ENCODE data around the gene KIAA1671.
A peak's percentile ranks its signal among the peaks of the same experiment; 100 is the strongest.
"Not testable (repeated sequence)": the region's sequence is repeated elsewhere in the genome, so short reads cannot be mapped to it uniquely, and the experiment has no call there.

Gene KIAA1671

GRCh38 chr22:25177226-25177625 is 224.7 kb downstream of the KIAA1671 start:
- no peak for DNase-seq

DNA sequence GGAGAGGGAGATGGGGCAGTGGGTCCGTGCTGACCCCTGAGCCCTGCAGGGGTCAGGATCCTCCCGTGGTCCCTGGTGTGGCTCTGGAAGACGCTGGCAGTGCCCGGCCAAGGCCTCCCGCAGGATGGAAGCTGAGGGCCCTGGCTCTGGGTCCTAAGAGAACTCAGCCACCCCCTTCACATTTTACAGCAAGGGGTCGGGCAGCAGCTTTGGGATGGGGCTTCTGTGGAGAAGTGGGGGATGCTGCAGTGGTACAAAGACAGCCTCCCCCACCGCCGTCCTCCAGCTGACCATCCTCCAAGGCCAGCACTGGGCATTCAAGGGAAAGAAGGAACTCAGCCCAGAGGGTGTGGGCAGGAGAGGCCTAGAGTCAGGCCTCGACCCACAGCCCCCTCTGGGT is 225.4 kb downstream of the KIAA1671 start:
- no peak for DNase-seq

DNA sequence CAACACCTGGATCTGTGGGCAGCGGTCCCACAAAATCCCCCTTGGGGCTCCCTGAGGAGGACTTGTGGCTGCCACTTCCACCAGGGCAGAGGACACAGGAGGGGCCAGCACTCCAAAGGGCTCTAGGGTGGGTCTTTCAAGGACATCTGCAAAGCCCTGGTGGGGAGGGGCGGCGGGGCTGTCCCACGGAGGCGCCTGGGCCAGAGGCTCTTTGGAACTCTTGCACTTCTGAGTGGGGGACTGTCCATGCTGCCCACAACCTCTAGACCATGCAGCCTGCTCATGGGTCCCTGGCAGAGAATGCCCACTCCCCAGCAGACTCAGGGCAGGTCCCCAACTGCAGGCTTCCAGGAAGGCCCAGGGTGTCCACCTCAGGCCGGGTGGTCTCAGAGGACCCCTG is 225.8 kb downstream of the KIAA1671 start:
- DNase-seq, result peak in 1 of 2 donors; percentile 3

DNA sequence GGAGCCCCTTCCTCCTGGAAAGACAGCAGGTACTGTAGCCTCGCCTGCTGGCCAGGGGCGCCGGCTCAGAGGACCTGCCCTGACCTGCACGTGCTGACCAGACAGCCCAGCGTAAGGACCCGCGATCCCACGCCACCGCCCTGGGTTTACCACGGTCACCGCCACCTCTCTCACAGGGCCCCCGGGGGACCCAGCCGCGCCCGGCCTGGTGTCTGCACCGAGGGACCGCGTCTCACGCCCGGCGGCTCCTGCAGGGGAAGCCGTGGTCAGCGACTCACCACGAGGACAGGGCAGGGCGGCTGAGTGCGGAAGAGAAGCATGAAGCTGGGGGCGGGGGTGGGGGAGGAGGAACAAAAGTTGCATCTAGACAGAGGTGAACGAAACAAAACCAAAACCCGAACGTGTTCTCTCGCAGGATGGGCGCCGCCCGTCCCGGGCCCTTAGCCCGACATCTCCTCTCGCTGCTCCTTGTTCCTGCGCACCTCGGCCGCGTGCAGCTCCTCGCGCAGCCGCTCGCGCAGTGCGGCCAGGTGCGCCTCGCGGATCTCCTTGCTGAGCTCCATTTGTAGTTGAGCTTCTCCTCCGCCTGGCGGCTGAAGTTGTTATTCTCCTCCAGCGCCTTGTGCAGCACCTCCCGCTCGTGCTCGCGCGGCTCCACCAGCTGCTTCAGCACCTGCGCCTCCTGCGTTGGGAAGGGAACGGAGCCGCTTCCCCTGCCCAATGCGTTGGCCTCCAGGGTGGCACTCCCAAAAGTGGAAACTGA is 226.5 kb downstream of the KIAA1671 start:
- not testable (repeated sequence) for DNase-seq

- DNase-seq, result no peak
Measured at GRCh38 chr22:25182131-25183110, 229.9 kb downstream of the KIAA1671 start.

GRCh38 chr22:25183949-25184619 is 231.6 kb downstream of the KIAA1671 start:
- no peak for DNase-seq

DNA sequence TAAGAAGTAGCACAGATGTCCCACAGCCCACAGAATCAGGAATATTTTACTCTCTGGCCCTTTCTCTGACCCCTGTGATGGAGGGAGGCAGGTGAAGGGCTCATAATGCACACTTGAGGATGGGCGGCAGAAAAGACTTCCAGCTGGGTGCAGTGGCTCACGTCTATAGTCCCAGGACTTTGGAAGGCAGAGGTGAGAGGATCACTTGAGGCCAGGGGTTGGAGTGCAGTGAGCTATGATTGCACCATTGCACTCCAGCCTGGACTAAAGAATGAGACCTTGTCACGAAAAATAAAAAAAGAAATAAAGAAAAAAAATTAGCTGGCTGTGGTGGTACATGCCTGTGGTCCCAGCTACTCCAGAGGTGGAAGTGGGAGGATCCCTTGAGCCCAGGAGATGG is 233.6 kb downstream of the KIAA1671 start:
- no peak for DNase-seq

- no peak for DNase-seq
Measured at GRCh38 chr22:25187469-25187868, 235.0 kb downstream of the KIAA1671 start.

- DNase-seq, result no peak
Measured at GRCh38 chr22:25192406-25192805, 239.9 kb downstream of the KIAA1671 start.

DNA sequence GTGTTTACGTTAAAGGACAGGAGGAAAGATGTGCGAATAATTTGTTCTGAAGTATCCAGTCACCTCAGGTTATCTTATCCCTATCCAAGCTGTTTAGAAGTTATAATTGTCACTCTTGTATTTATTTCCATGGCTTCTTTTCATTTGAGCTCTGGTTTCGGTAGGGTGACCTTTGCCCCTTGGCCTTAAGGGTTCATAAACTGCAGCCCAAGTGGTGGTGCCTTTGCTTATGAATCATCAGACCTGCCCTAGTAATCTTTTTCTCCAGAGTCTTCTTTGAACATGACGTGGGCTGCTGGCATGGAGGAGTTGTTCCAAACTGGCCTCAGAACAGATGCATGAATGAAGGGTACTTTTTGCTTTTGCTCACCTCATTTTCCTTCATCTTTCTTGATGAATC is 240.6 kb downstream of the KIAA1671 start:
- no peak for DNase-seq

DNA sequence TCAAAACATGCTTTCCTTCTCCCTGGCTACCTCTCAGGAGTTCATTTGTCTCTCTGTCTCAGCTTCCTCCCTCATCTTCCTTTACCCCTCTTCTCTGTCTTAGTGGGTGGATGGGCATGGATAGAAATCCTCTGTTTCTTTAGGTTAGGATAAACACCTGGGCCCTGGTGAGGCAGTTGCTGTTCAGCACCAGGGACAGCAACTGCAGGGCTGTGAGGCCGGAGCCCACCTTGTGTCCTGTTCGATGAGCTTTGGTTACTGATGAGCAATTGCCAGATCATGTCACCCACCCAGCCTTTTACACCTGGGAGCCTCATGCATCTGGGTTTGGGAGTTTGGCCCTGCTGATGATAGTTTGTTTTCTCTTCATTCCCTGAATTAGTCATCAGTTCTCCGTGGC is 241.0 kb downstream of the KIAA1671 start:
- no peak for DNase-seq

- DNase-seq, result no peak
Measured at GRCh38 chr22:25196326-25196725, 243.8 kb downstream of the KIAA1671 start.

- no peak for DNase-seq
Measured at GRCh38 chr22:25197340-25197739, 244.8 kb downstream of the KIAA1671 start.

DNA sequence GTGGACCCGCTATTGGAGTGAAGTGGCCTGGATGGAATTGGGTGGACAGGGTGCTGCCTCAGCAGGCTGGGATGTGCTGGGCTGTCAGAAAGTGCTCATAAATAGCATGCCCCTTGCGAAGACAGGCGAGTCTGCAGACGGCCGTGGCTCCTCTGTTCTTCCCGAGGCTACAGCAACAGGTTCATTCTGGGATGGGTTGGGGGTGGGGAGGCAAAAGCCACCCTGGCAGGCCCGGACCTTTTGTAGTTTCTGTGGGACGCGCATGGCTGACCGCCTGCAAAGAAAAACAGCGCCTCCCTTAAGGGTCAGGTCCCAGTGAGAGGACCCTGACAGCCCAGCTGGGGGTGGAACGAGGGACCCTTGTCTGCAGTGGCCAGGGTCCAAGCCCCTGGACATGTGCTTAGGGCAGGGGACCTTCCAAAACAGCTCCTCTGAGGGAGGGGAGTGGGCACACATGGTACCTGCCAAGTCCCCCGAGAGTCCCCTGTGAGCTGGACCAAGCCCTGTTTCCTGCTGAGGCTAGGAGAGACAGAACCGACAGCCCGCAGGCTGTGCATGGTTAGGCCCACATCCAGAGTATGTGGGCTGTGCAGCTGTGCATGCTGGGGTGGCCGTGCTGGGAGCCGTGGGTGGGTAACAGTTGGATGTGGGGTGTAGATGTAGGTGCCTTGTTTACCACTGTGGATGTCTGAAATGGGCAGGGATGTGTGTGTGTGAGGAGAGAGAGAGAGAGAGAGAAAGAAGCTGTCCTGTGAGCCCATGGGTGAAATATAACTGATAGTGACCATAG is 247.4 kb downstream of the KIAA1671 start, which contains the start of gene CRYBB3:
Gene CRYBB3, plus strand, starts transcription at position 128 of the 790 bp plus-strand sequence. CDS start 1,539 bp downstream, outside the sequence.
- DNase-seq, result no peak

DNA sequence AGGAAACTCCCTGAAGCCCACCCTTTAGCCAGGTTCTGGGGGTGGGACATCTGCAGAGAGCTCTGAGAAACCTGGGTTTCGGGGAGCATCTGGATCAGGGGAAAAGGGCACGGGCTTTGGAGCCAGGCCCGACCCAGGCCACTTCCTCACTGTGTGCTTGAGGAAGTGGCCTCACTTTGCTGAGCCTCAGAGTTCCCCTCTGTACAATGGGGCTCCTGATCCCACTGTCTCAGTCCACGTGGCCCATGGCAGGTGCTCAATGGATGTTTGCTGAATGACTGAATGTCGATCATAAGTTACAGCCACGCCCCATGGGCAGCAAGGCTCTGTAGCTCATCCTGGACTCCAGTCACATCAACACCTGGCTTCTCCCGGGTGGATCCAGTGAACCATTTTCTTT is 248.5 kb downstream of the KIAA1671 start:
- no peak for DNase-seq

GRCh38 chr22:25201557-25202273 is 249.2 kb downstream of the KIAA1671 start:
- no peak for DNase-seq

DNA sequence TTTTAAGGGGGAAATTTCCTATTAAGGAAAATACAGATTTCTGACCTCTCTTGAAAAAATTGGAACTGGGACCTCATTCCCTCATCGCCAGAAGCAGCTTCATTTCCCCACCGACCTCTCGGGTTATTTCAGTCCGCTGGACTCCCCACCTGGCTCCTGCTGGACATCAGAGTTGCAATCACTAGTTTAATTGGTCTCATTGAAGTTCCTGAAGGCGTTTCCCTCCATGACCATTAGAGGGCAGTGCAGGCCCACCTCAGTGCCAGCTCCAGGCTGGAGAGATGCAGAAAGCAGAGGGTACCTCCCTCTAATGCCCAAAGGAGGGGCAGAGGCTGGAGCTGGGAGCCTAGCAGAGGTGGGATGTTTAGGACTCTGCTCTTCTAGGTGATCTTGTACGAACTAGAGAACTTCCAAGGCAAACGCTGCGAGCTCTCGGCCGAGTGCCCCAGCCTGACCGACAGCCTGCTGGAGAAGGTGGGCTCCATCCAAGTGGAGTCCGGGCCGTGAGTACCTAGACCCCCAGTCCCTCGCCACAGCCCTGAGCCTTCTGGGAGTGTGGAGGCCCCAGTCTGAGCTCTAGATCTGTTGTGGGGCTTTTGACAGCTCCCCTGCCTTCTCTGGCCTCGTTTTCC is 249.9 kb downstream of the KIAA1671 start:
- peak; percentile 10 to 48 for DNase-seq

- no peak for DNase-seq
Measured at GRCh38 chr22:25203082-25203481, 250.6 kb downstream of the KIAA1671 start.

GRCh38 chr22:25204547-25204946 is 252.0 kb downstream of the KIAA1671 start:
- not testable (repeated sequence) for DNase-seq

DNA sequence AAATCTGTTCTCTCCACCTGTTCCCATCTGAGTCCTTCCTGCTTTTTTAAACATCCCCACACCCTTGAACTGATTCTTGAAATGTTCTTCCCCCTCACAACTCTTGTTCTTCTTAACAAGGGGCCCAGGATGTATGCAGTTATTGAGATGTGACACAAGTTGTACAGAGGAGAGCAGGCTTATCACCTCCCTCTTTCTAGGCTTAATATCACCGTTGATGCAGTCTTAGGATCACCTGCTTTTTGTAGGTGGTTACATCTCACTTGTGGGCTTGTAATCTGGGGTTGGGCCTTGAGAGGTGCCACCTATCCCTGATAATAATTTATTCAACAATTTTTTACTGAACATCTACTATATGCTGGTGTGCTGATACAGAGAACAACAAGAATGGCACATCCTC is 253.3 kb downstream of the KIAA1671 start:
- no peak for DNase-seq

- no peak for DNase-seq
Measured at GRCh38 chr22:25206998-25207397, 254.5 kb downstream of the KIAA1671 start.
